Activated CD4-positive, CD25-positive, alpha-beta regulatory T cell treated with anti-CD3 and anti-CD28 coated beads, Interleukin-2, amount 50 U/mL, for 16 hours (primary cell): Measurements from ENCODE around the gene ZBTB7B.
"Not testable (repeated sequence)": the region's sequence is repeated elsewhere in the genome, so short reads cannot be mapped to it uniquely, and the experiment has no call there.

Experiments used
- DNase-seq: peaks from one replicate; pipeline ENCODE4 v3.0.0-alpha.2; 2020; ENCODE audit warnings: low read depth, low spot score

Gene ZBTB7B

GRCh38 chr1:154968731-154969130, 33.9 kb upstream of the ZBTB7B start:
- DNase-seq: no peak

- DNase-seq: no peak
Measured at GRCh38 chr1:154969246-154969645, 33.4 kb upstream of the ZBTB7B start.

GRCh38 chr1:154969860-154970452, 32.6 kb upstream of the ZBTB7B start:
- DNase-seq: no peak

- no peak for DNase-seq
Measured at GRCh38 chr1:154970631-154971340, 31.8 kb upstream of the ZBTB7B start, which contains the start of gene SHC1. TSS of gene SHC1 (minus strand) at chr1:154970747. CDS start at chr1:154970526, 221 bp downstream.

GRCh38 chr1:154971341-154971998, 31.1 kb upstream of the ZBTB7B start:
- DNase-seq: no peak

- no peak for DNase-seq
Measured at GRCh38 chr1:154972213-154972516, 30.4 kb upstream of the ZBTB7B start.

GRCh38 chr1:154972517-154973343, 29.9 kb upstream of the ZBTB7B start:
- no peak for DNase-seq

GRCh38 chr1:154973344-154974101, 29.1 kb upstream of the ZBTB7B start:
- DNase-seq: peak; percentile 78

GRCh38 chr1:154974102-154974807, 28.3 kb upstream of the ZBTB7B start, which contains the start of gene CKS1B:
TSS of gene CKS1B (plus strand) at chr1:154974681. CDS start at chr1:154974746, 65 bp downstream.
- peak; percentile 96 for DNase-seq

GRCh38 chr1:154974808-154975408, 27.7 kb upstream of the ZBTB7B start:
- DNase-seq: peak; percentile 94

- no peak for DNase-seq
Measured at GRCh38 chr1:154975409-154976059, 27.1 kb upstream of the ZBTB7B start.

GRCh38 chr1:154977762-154978161, 24.8 kb upstream of the ZBTB7B start:
- DNase-seq: not testable (repeated sequence)

- no peak for DNase-seq
Measured at GRCh38 chr1:154978360-154978759, 24.2 kb upstream of the ZBTB7B start.

- no peak for DNase-seq
Measured at GRCh38 chr1:154982341-154982740, 20.3 kb upstream of the ZBTB7B start.

- DNase-seq: peak; percentile 93
Measured at GRCh38 chr1:154982897-154983648, 19.5 kb upstream of the ZBTB7B start, which contains the start of gene FLAD1. TSS of gene FLAD1 (plus strand) at chr1:154983344. CDS start at chr1:154983695, 351 bp downstream.

- DNase-seq: no peak
Measured at GRCh38 chr1:154983776-154984466, 18.7 kb upstream of the ZBTB7B start.

GRCh38 chr1:154986736-154987135, 15.9 kb upstream of the ZBTB7B start:
- not testable (repeated sequence) for DNase-seq

GRCh38 chr1:154987326-154987725, 15.3 kb upstream of the ZBTB7B start:
- no peak for DNase-seq
